Endothelial cell of umbilical vein (primary cell): ENCODE results near the gene PXK.

ENCODE experiments used
- CTCF ChIP-seq, 2 donors: IDR thresholded peaks; 1 replicate in 1 of 2; 2 replicates in 1 of 2; pipeline ENCODE4 v1.5.1; 2011; ENCODE audit warnings: low read length in 2 of 2, mild to moderate bottlenecking in 2 of 2, moderate library complexity in 2 of 2, control low read depth in 1 of 2, inconsistent platforms in 1 of 2, low read depth in 1 of 2; ENCODE audit not compliant: insufficient read depth in 1 of 2; ENCODE audit errors: extremely low read depth in 1 of 2
- FOS ChIP-seq: IDR thresholded peaks from 2 replicates; pipeline ENCODE4 v1.6.1; 2011; ENCODE audit warnings: mild to moderate bottlenecking, low read length, moderate library complexity, borderline replicate concordance; ENCODE audit not compliant: insufficient read depth
- JUN ChIP-seq: IDR thresholded peaks from 2 replicates; pipeline ENCODE4 v1.6.1; 2011; ENCODE audit warnings: borderline replicate concordance, low read depth; ENCODE audit not compliant: insufficient read length, insufficient read depth
- MAX ChIP-seq: IDR thresholded peaks from 2 replicates; pipeline ENCODE4 v1.6.1; 2011; ENCODE audit not compliant: insufficient read depth, insufficient read length
- MYC ChIP-seq: IDR thresholded peaks from one replicate; pipeline ENCODE4 v1.6.1; 2011; ENCODE audit warnings: mild to moderate bottlenecking, low read depth, low read length
- POLR2A ChIP-seq: IDR thresholded peaks from 2 replicates; pipeline ENCODE4 v1.6.1; 2012; ENCODE audit warnings: low read depth, mild to moderate bottlenecking, control low read depth, low read length
- POLR2AphosphoS5 ChIP-seq: IDR thresholded peaks from 2 replicates; pipeline ENCODE4 v1.6.1; 2012; ENCODE audit warnings: low read depth, mild to moderate bottlenecking, control low read depth, low read length, moderate library complexity; ENCODE audit not compliant: insufficient read depth

- TF ChIP-seq POLR2AphosphoS5 (no peak), CTCF (IDR thresholded peaks at IDR 0.05; ENCODE audit: extremely low read depth in 1 of 2, insufficient read depth in 1 of 2, low read depth in 1 of 2, low read length in 2 of 2) (no peak), MAX (no peak), POLR2A (no peak), JUN (no peak), FOS (no peak), MYC (no peak)
These were observed 58.6 kb downstream of the PXK start for GRCh38 chr3:58391156-58391865.
